Measurements from ENCODE around the gene SIRT6. TPM values are rescaled to one million over a fixed set of nuclear protein-coding genes. Genes with fewer than 3 reads are reported as not detected.

The SIRT6 gene
- total RNA-seq, 2 donors from 2014 or later, result 21.7 to 30.9 TPM

DNA sequence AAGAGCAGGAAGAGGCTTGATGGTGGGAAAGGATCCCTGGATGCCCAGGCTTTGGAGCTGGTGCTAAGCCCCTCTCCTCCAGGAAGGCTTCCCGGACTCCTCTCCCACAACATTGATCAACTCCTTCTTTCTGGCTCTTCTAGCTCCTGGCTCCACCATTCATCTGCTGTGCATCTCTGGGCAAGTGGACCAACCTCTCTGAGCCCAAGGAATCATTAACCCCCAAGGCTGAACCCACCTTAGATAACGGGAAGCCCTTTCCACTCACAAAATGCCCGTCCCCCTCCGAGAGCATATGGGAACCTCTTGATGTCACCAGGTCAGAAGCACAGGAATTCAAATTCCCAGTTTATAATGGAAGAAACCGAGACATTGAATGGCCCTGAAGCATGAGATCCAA lies 5.2 kb downstream of the SIRT6 start:
- Histone ChIP-seq H3K9me3 (no peaks in the 10 kb centered on the region), H3K27me3 (replicated peaks; ENCODE audit: insufficient read depth) (no peaks in the 10 kb centered on the region), H3K4me3 (no peak overlapping the region), H3K27ac (no peak overlapping the region), H3K36me3 (peaks cover 17% of the 10 kb centered on the region), H3K4me1 (ENCODE audit: control insufficient read depth in 1 of 2, low read depth in 2 of 2) (peaks cover 8 to 10% of the 10 kb centered on the region in 2 donors)
- DNase-seq (ENCODE audit: low spot score) (no peak), ATAC-seq (ENCODE audit: insufficient number of reproducible peaks, low FRiP score, low read depth) (no peak)
- no peak for TF ChIP-seq CTCF (IDR thresholded peaks at IDR 0.05)

DNA sequence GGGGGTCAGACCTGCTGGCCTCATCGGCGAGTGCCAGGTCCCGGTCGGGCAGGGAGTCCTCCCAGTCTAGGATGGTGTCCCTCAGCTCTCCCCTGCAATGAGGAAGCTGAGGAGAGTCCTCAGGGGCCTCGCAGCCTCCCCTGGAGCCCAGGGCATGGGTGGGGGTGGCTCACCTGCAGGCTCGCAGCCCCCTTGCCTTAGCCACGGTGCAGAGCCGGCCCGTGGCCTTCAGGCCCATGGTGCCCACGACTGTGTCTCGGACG lies 6.8 kb downstream of the SIRT6 start:
- Histone ChIP-seq H3K4me3 (no peak overlapping the region), H3K9me3 (no peaks in the 10 kb centered on the region), H3K4me1 (ENCODE audit: control insufficient read depth in 1 of 2, low read depth in 2 of 2) (no peaks in the 10 kb centered on the region), H3K27me3 (replicated peaks; ENCODE audit: insufficient read depth) (no peaks in the 10 kb centered on the region), H3K27ac (no peak overlapping the region), H3K36me3 (peaks cover 17% of the 10 kb centered on the region)
- TF ChIP-seq CTCF (IDR thresholded peaks at IDR 0.05), result no peak
- no peak for ATAC-seq (ENCODE audit: insufficient number of reproducible peaks, low FRiP score, low read depth)
- no peak for DNase-seq (ENCODE audit: low spot score)

- Histone ChIP-seq H3K36me3 (peaks cover 17% of the 10 kb centered on the region), H3K27ac (no peak overlapping the region), H3K4me3 (no peak overlapping the region), H3K27me3 (replicated peaks; ENCODE audit: insufficient read depth) (no peaks in the 10 kb centered on the region), H3K9me3 (no peaks in the 10 kb centered on the region), H3K4me1 (ENCODE audit: control insufficient read depth in 1 of 2, low read depth in 2 of 2) (no peaks in the 10 kb centered on the region)
- DNase-seq (ENCODE audit: low spot score) (no peak), ATAC-seq (ENCODE audit: insufficient number of reproducible peaks, low FRiP score, low read depth) (no peak)
- no peak for TF ChIP-seq CTCF (IDR thresholded peaks at IDR 0.05)
Measured at GRCh38 chr19:4174895-4175668, 7.3 kb downstream of the SIRT6 start.

GRCh38 chr19:4174213-4174894 lies 8.0 kb downstream of the SIRT6 start:
- H3K36me3 ChIP-seq, result peaks cover 17% of the 10 kb centered on the region
- DNase-seq (ENCODE audit: low spot score) (no peak), ATAC-seq (ENCODE audit: insufficient number of reproducible peaks, low FRiP score, low read depth) (no peak)
- TF ChIP-seq CTCF (IDR thresholded peaks at IDR 0.05), result no peak
- H3K27me3 ChIP-seq (replicated peaks; ENCODE audit: insufficient read depth), result no peaks in the 10 kb centered on the region
- H3K9me3 ChIP-seq, result no peaks in the 10 kb centered on the region
- no peak overlapping the region for H3K4me3 ChIP-seq
- no peaks in the 10 kb centered on the region for H3K4me1 ChIP-seq (ENCODE audit: control insufficient read depth in 1 of 2, low read depth in 2 of 2)
- no peak overlapping the region for H3K27ac ChIP-seq

DNA sequence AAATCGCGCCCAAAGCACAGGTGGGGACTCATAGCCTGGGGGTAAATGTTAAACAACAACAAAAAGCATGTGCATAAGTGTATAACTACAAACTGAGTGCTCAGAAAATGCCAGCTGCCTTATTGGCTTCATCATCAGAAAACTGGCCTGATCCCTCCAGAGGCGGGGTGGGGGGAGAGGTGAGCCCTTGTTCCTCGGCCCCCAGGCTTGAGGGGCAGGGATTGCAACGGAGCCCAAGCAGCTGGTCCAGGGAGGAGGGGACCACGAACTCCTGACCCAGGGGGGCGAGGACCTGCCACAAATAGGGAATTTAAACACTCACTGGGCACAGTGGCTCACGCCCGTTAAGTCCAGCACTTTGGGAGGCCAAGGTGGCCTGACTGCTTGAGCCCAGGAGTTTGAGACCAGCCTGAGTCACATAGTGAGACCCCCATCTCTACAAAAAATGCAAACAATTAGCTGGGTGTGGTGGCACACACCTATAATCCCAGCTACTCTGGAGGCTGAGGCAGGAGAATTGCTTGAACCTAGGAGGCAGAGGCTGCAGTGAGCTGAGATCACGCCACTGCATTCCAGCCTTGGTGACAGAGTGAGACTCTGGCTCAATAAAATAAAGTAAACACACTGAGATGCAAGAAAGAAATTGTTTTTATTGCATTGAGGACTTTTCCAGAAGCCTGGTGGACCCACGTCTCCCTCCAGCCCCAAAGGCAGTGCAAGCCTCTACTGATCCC lies 8.7 kb downstream of the SIRT6 start:
- ATAC-seq (ENCODE audit: insufficient number of reproducible peaks, low FRiP score, low read depth), result no peak
- Histone ChIP-seq H3K4me3 (no peak overlapping the region), H3K27me3 (replicated peaks; ENCODE audit: insufficient read depth) (no peaks in the 10 kb centered on the region), H3K27ac (no peak overlapping the region), H3K4me1 (ENCODE audit: control insufficient read depth in 1 of 2, low read depth in 2 of 2) (no peaks in the 10 kb centered on the region), H3K36me3 (peaks cover 11% of the 10 kb centered on the region), H3K9me3 (no peaks in the 10 kb centered on the region)
- TF ChIP-seq CTCF (IDR thresholded peaks at IDR 0.05), result no peak
- DNase-seq (ENCODE audit: low spot score), result no peak

All from thoracic aorta (tissue), 2 donors.